ENCODE data around the gene CACHD1.

The CACHD1 gene

DNA sequence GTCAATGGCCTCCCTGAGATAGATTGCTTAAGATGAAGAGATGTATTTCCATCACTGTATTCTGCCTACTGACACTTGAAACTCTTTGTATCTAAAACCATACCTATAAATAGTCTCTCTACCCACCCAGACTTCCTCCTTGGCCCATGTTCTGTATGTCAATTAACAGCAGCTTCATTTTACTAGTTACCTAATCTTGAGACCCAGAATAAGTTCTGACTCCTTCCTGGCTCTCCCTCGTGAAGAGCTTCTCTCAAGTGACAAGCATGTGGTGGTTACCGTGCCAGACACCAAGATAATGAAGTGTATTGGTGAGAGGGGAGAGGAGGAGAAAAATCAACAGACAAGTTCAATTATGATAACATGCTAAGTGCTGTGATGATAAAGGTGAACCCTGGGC, 146.1 kb downstream of the CACHD1 start:
- Histone ChIP-seq H3K36me3 (ENCODE audit: control insufficient read depth in 2 of 2, insufficient read depth in 2 of 2, low read length in 2 of 2) (peaks cover 0 to 2% of the 10 kb centered on the region in 2 donors), H3K27me3 (ENCODE audit: control insufficient read depth in 1 of 2, insufficient read depth in 2 of 2, low read length in 2 of 2) (no peaks in the 10 kb centered on the region), H3K9ac (ENCODE audit: low read length in 2 of 2) (no peak overlapping the region), H3K4me3 (ENCODE audit: low read length in 2 of 2) (no peak overlapping the region), H3K9me3 (ENCODE audit: control insufficient read depth in 2 of 2, low read length in 2 of 2) (no peaks in the 10 kb centered on the region), H3K4me1 (ENCODE audit: control insufficient read depth, insufficient read depth, low read length) (no peaks in the 10 kb centered on the region), H3K27ac (ENCODE audit: low read length) (no peak overlapping the region)

GRCh38 chr1:64623750-64624191, 153.8 kb downstream of the CACHD1 start:
- peaks cover 11% of the 10 kb centered on the region for H3K4me1 ChIP-seq (ENCODE audit: control insufficient read depth, insufficient read depth, low read length)
- no peak overlapping the region for H3K9ac ChIP-seq (ENCODE audit: low read length in 2 of 2)
- H3K27ac ChIP-seq (ENCODE audit: low read length) = no peak overlapping the region
- H3K27me3 ChIP-seq (ENCODE audit: control insufficient read depth in 1 of 2, insufficient read depth in 2 of 2, low read length in 2 of 2) = no peaks in the 10 kb centered on the region
- H3K4me3 ChIP-seq (ENCODE audit: low read length in 2 of 2) = no peak overlapping the region
- H3K9me3 ChIP-seq (ENCODE audit: control insufficient read depth in 2 of 2, low read length in 2 of 2) = no peaks in the 10 kb centered on the region
- H3K36me3 ChIP-seq (ENCODE audit: control insufficient read depth in 2 of 2, insufficient read depth in 2 of 2, low read length in 2 of 2) = no peaks in the 10 kb centered on the region

GRCh38 chr1:64624218-64624713, 154.3 kb downstream of the CACHD1 start:
- H3K27me3 ChIP-seq (ENCODE audit: control insufficient read depth in 1 of 2, insufficient read depth in 2 of 2, low read length in 2 of 2) = no peaks in the 10 kb centered on the region

DNA sequence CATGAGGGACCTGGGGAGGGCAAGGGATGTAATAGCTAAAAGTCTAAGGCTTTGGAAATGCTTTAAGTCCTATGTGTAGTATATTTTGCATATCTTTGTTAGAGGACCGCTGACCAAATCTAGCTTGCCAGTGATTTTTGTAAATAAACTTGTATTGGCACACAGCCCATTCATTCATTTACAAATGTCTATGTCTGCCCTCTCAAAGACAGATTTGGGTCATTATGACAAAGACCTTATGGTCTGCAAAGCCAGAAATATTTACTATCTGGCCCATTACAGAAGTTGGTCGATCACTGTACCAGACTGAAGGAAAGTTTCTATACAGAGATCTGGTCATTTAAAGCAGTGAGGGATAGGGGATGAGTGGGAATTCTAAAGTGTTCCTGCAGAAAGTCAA, 154.9 kb downstream of the CACHD1 start:
- H3K9ac ChIP-seq (ENCODE audit: low read length in 2 of 2) = no peak overlapping the region
- H3K9me3 ChIP-seq (ENCODE audit: control insufficient read depth in 2 of 2, low read length in 2 of 2) = no peaks in the 10 kb centered on the region
- H3K27me3 ChIP-seq (ENCODE audit: control insufficient read depth in 1 of 2, insufficient read depth in 2 of 2, low read length in 2 of 2) = no peaks in the 10 kb centered on the region
- peaks cover 11% of the 10 kb centered on the region for H3K4me1 ChIP-seq (ENCODE audit: control insufficient read depth, insufficient read depth, low read length)
- H3K36me3 ChIP-seq (ENCODE audit: control insufficient read depth in 2 of 2, insufficient read depth in 2 of 2, low read length in 2 of 2) = no peaks in the 10 kb centered on the region
- no peak overlapping the region for H3K4me3 ChIP-seq (ENCODE audit: low read length in 2 of 2)
- no peak overlapping the region for H3K27ac ChIP-seq (ENCODE audit: low read length)

More at GRCh38 chr1:64624218-64624713, 154.3 kb downstream of the CACHD1 start:
- Histone ChIP-seq H3K27ac (ENCODE audit: low read length) (no peak overlapping the region), H3K36me3 (ENCODE audit: control insufficient read depth in 2 of 2, insufficient read depth in 2 of 2, low read length in 2 of 2) (no peaks in the 10 kb centered on the region), H3K4me3 (ENCODE audit: low read length in 2 of 2) (no peak overlapping the region), H3K9me3 (ENCODE audit: control insufficient read depth in 2 of 2, low read length in 2 of 2) (no peaks in the 10 kb centered on the region), H3K9ac (ENCODE audit: low read length in 2 of 2) (no peak overlapping the region), H3K4me1 (ENCODE audit: control insufficient read depth, insufficient read depth, low read length) (peaks cover 11% of the 10 kb centered on the region)

DNA sequence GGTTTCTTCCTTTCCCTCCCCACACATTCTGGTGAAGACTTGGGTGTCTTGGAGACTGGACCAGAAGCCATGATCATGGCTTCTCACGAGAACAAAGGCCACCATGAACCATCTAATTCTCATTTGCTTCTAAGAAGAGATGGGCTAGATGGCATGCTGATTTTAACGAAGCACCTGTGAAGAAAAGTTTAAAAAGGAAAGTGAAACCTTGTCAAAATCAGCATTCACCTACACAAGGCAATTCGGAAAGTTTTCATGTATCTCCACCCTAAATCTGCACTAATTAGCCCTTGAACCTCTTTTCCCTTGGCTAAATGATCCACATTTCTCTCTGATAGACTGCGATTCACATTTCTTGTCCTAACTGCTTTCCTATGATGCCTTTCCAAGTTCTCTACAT, 160.7 kb downstream of the CACHD1 start:
- Histone ChIP-seq H3K9ac (ENCODE audit: low read length in 2 of 2) (no peak overlapping the region), H3K27me3 (ENCODE audit: control insufficient read depth in 1 of 2, insufficient read depth in 2 of 2, low read length in 2 of 2) (no peaks in the 10 kb centered on the region), H3K27ac (ENCODE audit: low read length) (no peak overlapping the region), H3K4me3 (ENCODE audit: low read length in 2 of 2) (no peak overlapping the region), H3K4me1 (ENCODE audit: control insufficient read depth, insufficient read depth, low read length) (no peaks in the 10 kb centered on the region), H3K9me3 (ENCODE audit: control insufficient read depth in 2 of 2, low read length in 2 of 2) (no peaks in the 10 kb centered on the region), H3K36me3 (ENCODE audit: control insufficient read depth in 2 of 2, insufficient read depth in 2 of 2, low read length in 2 of 2) (peaks cover 0 to 7% of the 10 kb centered on the region in 2 donors)

GRCh38 chr1:64631346-64632034, 161.6 kb downstream of the CACHD1 start:
- H3K27ac ChIP-seq (ENCODE audit: low read length) = no peak overlapping the region
- H3K4me1 ChIP-seq (ENCODE audit: control insufficient read depth, insufficient read depth, low read length) = no peaks in the 10 kb centered on the region
- H3K9me3 ChIP-seq (ENCODE audit: control insufficient read depth in 2 of 2, low read length in 2 of 2) = no peaks in the 10 kb centered on the region
- no peak overlapping the region for H3K4me3 ChIP-seq (ENCODE audit: low read length in 2 of 2)
- peaks cover 0 to 7% of the 10 kb centered on the region in 2 donors for H3K36me3 ChIP-seq (ENCODE audit: control insufficient read depth in 2 of 2, insufficient read depth in 2 of 2, low read length in 2 of 2)
- H3K9ac ChIP-seq (ENCODE audit: low read length in 2 of 2) = no peak overlapping the region
- H3K27me3 ChIP-seq (ENCODE audit: control insufficient read depth in 1 of 2, insufficient read depth in 2 of 2, low read length in 2 of 2) = no peaks in the 10 kb centered on the region

DNA sequence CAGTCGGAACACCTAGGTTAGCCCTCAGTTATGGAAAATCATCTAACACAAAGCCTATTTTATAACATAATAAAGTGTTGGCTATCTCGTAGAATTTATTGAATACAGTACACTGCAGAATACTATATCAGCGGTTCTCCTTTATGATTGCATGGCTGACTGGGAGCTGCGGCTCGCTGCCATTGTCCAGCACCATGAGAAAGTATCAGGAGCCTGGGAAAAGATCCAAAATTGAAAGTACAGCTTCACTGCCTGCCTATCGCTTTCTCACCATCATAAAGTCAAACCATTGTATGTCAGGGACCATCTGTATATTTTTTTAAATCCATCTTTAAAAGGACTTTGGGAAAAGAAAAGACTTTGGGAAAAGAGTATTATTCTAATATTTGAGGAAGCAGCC, 163.0 kb downstream of the CACHD1 start:
- H3K36me3 ChIP-seq (ENCODE audit: control insufficient read depth in 2 of 2, insufficient read depth in 2 of 2, low read length in 2 of 2) = peaks cover 0 to 10% of the 10 kb centered on the region in 2 donors
- H3K4me1 ChIP-seq (ENCODE audit: control insufficient read depth, insufficient read depth, low read length) = no peaks in the 10 kb centered on the region
- H3K27ac ChIP-seq (ENCODE audit: low read length) = no peak overlapping the region
- H3K4me3 ChIP-seq (ENCODE audit: low read length in 2 of 2) = no peak overlapping the region
- H3K9me3 ChIP-seq (ENCODE audit: control insufficient read depth in 2 of 2, low read length in 2 of 2) = no peaks in the 10 kb centered on the region
- no peaks in the 10 kb centered on the region for H3K27me3 ChIP-seq (ENCODE audit: control insufficient read depth in 1 of 2, insufficient read depth in 2 of 2, low read length in 2 of 2)
- no peak overlapping the region for H3K9ac ChIP-seq (ENCODE audit: low read length in 2 of 2)

GRCh38 chr1:64645735-64646134, 175.8 kb downstream of the CACHD1 start:
- Histone ChIP-seq H3K27me3 (ENCODE audit: control insufficient read depth in 1 of 2, insufficient read depth in 2 of 2, low read length in 2 of 2) (no peaks in the 10 kb centered on the region), H3K9ac (ENCODE audit: low read length in 2 of 2) (no peak overlapping the region), H3K36me3 (ENCODE audit: control insufficient read depth in 2 of 2, insufficient read depth in 2 of 2, low read length in 2 of 2) (peaks cover 0 to 10% of the 10 kb centered on the region in 2 donors), H3K27ac (ENCODE audit: low read length) (no peak overlapping the region), H3K9me3 (ENCODE audit: control insufficient read depth in 2 of 2, low read length in 2 of 2) (no peaks in the 10 kb centered on the region), H3K4me3 (ENCODE audit: low read length in 2 of 2) (no peak overlapping the region), H3K4me1 (ENCODE audit: control insufficient read depth, insufficient read depth, low read length) (no peaks in the 10 kb centered on the region)

GRCh38 chr1:64650411-64650810, 180.5 kb downstream of the CACHD1 start:
- no peak overlapping the region for H3K4me3 ChIP-seq (ENCODE audit: low read length in 2 of 2)
- no peak overlapping the region for H3K9ac ChIP-seq (ENCODE audit: low read length in 2 of 2)
- H3K27ac ChIP-seq (ENCODE audit: low read length) = no peak overlapping the region
- no peaks in the 10 kb centered on the region for H3K9me3 ChIP-seq (ENCODE audit: control insufficient read depth in 2 of 2, low read length in 2 of 2)
- peaks cover 0 to 3% of the 10 kb centered on the region in 2 donors for H3K36me3 ChIP-seq (ENCODE audit: control insufficient read depth in 2 of 2, insufficient read depth in 2 of 2, low read length in 2 of 2)
- H3K27me3 ChIP-seq (ENCODE audit: control insufficient read depth in 1 of 2, insufficient read depth in 2 of 2, low read length in 2 of 2) = no peaks in the 10 kb centered on the region
- H3K4me1 ChIP-seq (ENCODE audit: control insufficient read depth, insufficient read depth, low read length) = no peaks in the 10 kb centered on the region

DNA sequence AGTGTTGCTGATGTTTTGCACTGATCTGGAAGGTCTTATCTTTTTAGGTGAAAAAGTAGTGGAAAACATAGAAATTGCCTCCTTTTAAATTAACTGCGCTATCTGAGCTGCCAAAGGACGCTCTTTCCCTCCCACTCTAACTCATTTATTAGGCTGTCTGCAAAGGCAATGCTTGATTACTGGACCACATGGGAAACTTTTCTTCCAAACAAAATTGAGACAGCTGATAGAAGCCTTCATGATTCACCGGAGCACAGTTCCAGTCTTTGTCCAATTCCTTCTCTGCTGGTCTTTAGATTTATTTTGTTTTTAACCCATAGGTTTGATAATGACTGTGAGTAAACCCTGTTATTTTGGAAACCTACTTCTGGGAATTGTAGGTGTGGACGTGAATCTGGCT, 181.9 kb downstream of the CACHD1 start:
- H3K9ac ChIP-seq (ENCODE audit: low read length in 2 of 2) = no peak overlapping the region
- H3K4me1 ChIP-seq (ENCODE audit: control insufficient read depth, insufficient read depth, low read length) = no peaks in the 10 kb centered on the region
- H3K27ac ChIP-seq (ENCODE audit: low read length) = no peak overlapping the region
- no peak overlapping the region for H3K4me3 ChIP-seq (ENCODE audit: low read length in 2 of 2)
- H3K9me3 ChIP-seq (ENCODE audit: control insufficient read depth in 2 of 2, low read length in 2 of 2) = no peaks in the 10 kb centered on the region
- peaks cover 0 to 3% of the 10 kb centered on the region in 2 donors for H3K36me3 ChIP-seq (ENCODE audit: control insufficient read depth in 2 of 2, insufficient read depth in 2 of 2, low read length in 2 of 2)
- H3K27me3 ChIP-seq (ENCODE audit: control insufficient read depth in 1 of 2, insufficient read depth in 2 of 2, low read length in 2 of 2) = no peaks in the 10 kb centered on the region

DNA sequence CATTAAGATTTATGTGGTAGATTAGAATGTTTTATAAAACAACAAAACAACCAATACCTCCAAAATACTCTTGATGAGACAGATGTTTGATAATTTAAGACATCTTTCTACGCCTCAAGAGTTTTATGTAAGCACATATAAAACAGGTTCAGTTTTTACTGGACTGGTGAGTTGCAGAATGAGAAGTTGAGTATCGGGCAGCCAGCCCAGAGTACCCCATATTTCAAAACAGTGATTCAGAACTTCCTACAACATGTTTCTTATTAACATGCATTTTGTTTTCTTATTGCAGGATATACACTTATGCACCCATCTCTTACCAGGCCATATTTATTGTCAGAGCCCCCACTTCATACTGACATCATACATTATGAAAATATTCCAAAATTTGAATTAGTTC, 183.5 kb downstream of the CACHD1 start:
- H3K9ac ChIP-seq (ENCODE audit: low read length in 2 of 2) = no peak overlapping the region
- no peaks in the 10 kb centered on the region for H3K4me1 ChIP-seq (ENCODE audit: control insufficient read depth, insufficient read depth, low read length)
- no peaks in the 10 kb centered on the region for H3K27me3 ChIP-seq (ENCODE audit: control insufficient read depth in 1 of 2, insufficient read depth in 2 of 2, low read length in 2 of 2)
- peaks cover 0 to under 1% of the 10 kb centered on the region in 2 donors for H3K36me3 ChIP-seq (ENCODE audit: control insufficient read depth in 2 of 2, insufficient read depth in 2 of 2, low read length in 2 of 2)
- H3K27ac ChIP-seq (ENCODE audit: low read length) = no peak overlapping the region
- H3K9me3 ChIP-seq (ENCODE audit: control insufficient read depth in 2 of 2, low read length in 2 of 2) = no peaks in the 10 kb centered on the region
- H3K4me3 ChIP-seq (ENCODE audit: low read length in 2 of 2) = no peak overlapping the region

Measured in stomach smooth muscle (tissue), 2 donors.